KMS-11 (cell line): ENCODE results near the gene TREML2.
A peak's percentile ranks its signal among the peaks of the same experiment; 100 is the strongest.
"Not testable (repeated sequence)": the region's sequence is repeated elsewhere in the genome, so short reads cannot be mapped to it uniquely, and the experiment has no call there.

Experiments used
- H2AFZ ChIP-seq: fragments of 200-600 bp; sonication (generic); 2 replicates; pipeline ENCODE4 v1.6.1; 2016; ENCODE audit warnings: antibody characterized with exemption, mixed run types, low read depth
- H3K27ac ChIP-seq: fragments of 200-600 bp; sonication (generic); 2 replicates; pipeline ENCODE4 v1.6.1; 2016; ENCODE audit warnings: mild to moderate bottlenecking, mixed run types
- H3K27me3 ChIP-seq: fragments of 200-600 bp; sonication (generic); 2 replicates; pipeline ENCODE4 v1.6.1; 2017; ENCODE audit warnings: mild to moderate bottlenecking, low read depth, mixed run types, moderate library complexity; ENCODE audit not compliant: insufficient read depth
- H3K36me3 ChIP-seq: fragments of 200-600 bp; sonication (generic); 2 replicates; pipeline ENCODE4 v1.6.1; 2017; ENCODE audit warnings: mild to moderate bottlenecking, mixed run types; ENCODE audit not compliant: insufficient read depth
- H3K4me1 ChIP-seq: fragments of 200-600 bp; sonication (generic); 2 replicates; pipeline ENCODE4 v1.6.1; 2016; ENCODE audit warnings: mild to moderate bottlenecking, low read depth, mixed run types; ENCODE audit not compliant: poor library complexity, severe bottlenecking
- H3K4me2 ChIP-seq: fragments of 200-600 bp; sonication (generic); 2 replicates; pipeline ENCODE4 v1.7.0; 2016; ENCODE audit warnings: mild to moderate bottlenecking, mixed run types
- H3K4me3 ChIP-seq: fragments of 200-600 bp; sonication (generic); IDR thresholded peaks from 2 replicates; pipeline ENCODE4 v1.6.1; 2017; ENCODE audit warnings: low read depth, low read length, mixed read lengths; ENCODE audit not compliant: insufficient read depth
- H3K79me2 ChIP-seq: fragments of 200-600 bp; sonication (generic); 2 replicates; pipeline ENCODE4 v1.6.1; 2016; ENCODE audit warnings: low read depth, mixed run types; ENCODE audit not compliant: insufficient read depth
- H3K9ac ChIP-seq: fragments of 200-600 bp; sonication (generic); 2 replicates; pipeline ENCODE4 v1.6.1; 2016; ENCODE audit warnings: mild to moderate bottlenecking, mixed run types
- H4K20me1 ChIP-seq: fragments of 200-600 bp; sonication (generic); 2 replicates; pipeline ENCODE4 v1.6.1; 2016; ENCODE audit warnings: mild to moderate bottlenecking, mixed run types; ENCODE audit not compliant: insufficient read depth
- TF ChIP-seq, protein P1 (sequence below): fragments of 200-600 bp; sonication (generic); conservative IDR thresholded peaks from 2 replicates; pipeline ENCODE4 v1.6.1; 2017; ENCODE audit warnings: low read depth, mild to moderate bottlenecking, antibody characterized with exemption, low read length, moderate library complexity, mixed read lengths

The TREML2 gene

GRCh38 chr6:41193171-41193734, 7.7 kb downstream of the TREML2 start:
- no peak overlapping the region for H3K27ac ChIP-seq
- H3K27me3 ChIP-seq: no peaks in the 10 kb centered on the region
- H3K4me1 ChIP-seq: no peaks in the 10 kb centered on the region
- no peaks in the 10 kb centered on the region for H3K36me3 ChIP-seq
- H3K79me2 ChIP-seq: no peaks in the 10 kb centered on the region
- H3K4me3 ChIP-seq: no peak overlapping the region
- H3K9ac ChIP-seq: no peak overlapping the region
- TF ChIP-seq, protein P1, sequence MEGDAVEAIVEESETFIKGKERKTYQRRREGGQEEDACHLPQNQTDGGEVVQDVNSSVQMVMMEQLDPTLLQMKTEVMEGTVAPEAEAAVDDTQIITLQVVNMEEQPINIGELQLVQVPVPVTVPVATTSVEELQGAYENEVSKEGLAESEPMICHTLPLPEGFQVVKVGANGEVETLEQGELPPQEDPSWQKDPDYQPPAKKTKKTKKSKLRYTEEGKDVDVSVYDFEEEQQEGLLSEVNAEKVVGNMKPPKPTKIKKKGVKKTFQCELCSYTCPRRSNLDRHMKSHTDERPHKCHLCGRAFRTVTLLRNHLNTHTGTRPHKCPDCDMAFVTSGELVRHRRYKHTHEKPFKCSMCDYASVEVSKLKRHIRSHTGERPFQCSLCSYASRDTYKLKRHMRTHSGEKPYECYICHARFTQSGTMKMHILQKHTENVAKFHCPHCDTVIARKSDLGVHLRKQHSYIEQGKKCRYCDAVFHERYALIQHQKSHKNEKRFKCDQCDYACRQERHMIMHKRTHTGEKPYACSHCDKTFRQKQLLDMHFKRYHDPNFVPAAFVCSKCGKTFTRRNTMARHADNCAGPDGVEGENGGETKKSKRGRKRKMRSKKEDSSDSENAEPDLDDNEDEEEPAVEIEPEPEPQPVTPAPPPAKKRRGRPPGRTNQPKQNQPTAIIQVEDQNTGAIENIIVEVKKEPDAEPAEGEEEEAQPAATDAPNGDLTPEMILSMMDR: no peak
- no peak overlapping the region for H2AFZ ChIP-seq
- H4K20me1 ChIP-seq: no peaks in the 10 kb centered on the region
- no peak overlapping the region for H3K4me2 ChIP-seq

GRCh38 chr6:41191569-41191968, 9.4 kb downstream of the TREML2 start:
- Histone ChIP-seq H4K20me1 (no peaks in the 10 kb centered on the region), H3K79me2 (no peaks in the 10 kb centered on the region), H3K36me3 (no peaks in the 10 kb centered on the region), H3K4me1 (no peaks in the 10 kb centered on the region), H3K27ac (no peak overlapping the region), H3K27me3 (no peaks in the 10 kb centered on the region), H3K4me3 (no peak overlapping the region), H3K9ac (no peak overlapping the region), H2AFZ (no peak overlapping the region), H3K4me2 (no peak overlapping the region)
- TF ChIP-seq, protein P1: peak; percentile 36

DNA sequence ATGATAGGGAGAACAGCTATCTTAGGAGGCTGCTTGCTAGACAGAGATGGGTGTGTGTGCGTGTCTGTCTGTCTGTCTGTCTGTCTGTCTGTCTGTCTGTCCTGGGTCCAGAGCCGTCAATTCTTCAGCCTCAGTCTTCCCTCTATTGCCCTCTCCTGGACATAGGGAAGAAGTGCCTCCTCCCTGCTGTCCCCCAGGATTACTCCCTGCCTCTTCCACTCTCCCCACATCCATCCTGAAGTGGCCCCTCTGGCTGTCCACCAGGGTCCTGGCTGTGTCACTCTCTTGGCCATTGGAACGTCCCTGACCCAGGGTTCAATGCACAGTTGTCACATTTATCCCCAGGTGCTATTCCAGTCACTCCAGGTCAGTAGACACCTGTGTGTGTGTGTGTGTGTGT, 10.2 kb downstream of the TREML2 start:
- no peaks in the 10 kb centered on the region for H4K20me1 ChIP-seq
- no peaks in the 10 kb centered on the region for H3K27me3 ChIP-seq
- no peak overlapping the region for H3K27ac ChIP-seq
- H2AFZ ChIP-seq: no peak overlapping the region
- H3K9ac ChIP-seq: no peak overlapping the region
- H3K4me3 ChIP-seq: no peak overlapping the region
- H3K36me3 ChIP-seq: no peaks in the 10 kb centered on the region
- H3K4me1 ChIP-seq: no peaks in the 10 kb centered on the region
- H3K79me2 ChIP-seq: no peaks in the 10 kb centered on the region
- H3K4me2 ChIP-seq: no peak overlapping the region
- TF ChIP-seq, protein P1: no peak

- H3K27ac ChIP-seq: no peak overlapping the region
- no peaks in the 10 kb centered on the region for H4K20me1 ChIP-seq
- no peak overlapping the region for H3K9ac ChIP-seq
- H3K4me1 ChIP-seq: no peaks in the 10 kb centered on the region
- no peaks in the 10 kb centered on the region for H3K79me2 ChIP-seq
- H3K4me2 ChIP-seq: no peak overlapping the region
- no peak overlapping the region for H3K4me3 ChIP-seq
- no peaks in the 10 kb centered on the region for H3K36me3 ChIP-seq
- no peaks in the 10 kb centered on the region for H3K27me3 ChIP-seq
- H2AFZ ChIP-seq: no peak overlapping the region
- TF ChIP-seq, protein P1: no peak
Observed at GRCh38 chr6:41189967-41190366, 11.0 kb downstream of the TREML2 start.

GRCh38 chr6:41189046-41189445, 11.9 kb downstream of the TREML2 start:
- not testable (repeated sequence) for H3K4me2 ChIP-seq, H3K79me2 ChIP-seq, H3K27ac ChIP-seq, H3K36me3 ChIP-seq, H3K4me1 ChIP-seq, H3K9ac ChIP-seq, H3K27me3 ChIP-seq, H3K4me3 ChIP-seq, H2AFZ ChIP-seq, H4K20me1 ChIP-seq
